K562 (cell line): ENCODE results near the gene CCN5. TPM values are rescaled to one million over a fixed set of nuclear protein-coding genes. Genes with fewer than 3 reads are reported as not detected.
A peak's percentile ranks its signal among the peaks of the same experiment; 100 is the strongest.

Experiments
- ARID3A ChIP-seq: IDR thresholded peaks from 2 replicates; pipeline ENCODE4 v1.6.1; 2012; ENCODE audit warnings: low read depth, low read length, improper control_type of control experiment, borderline replicate concordance
- CREB1 ChIP-seq, 2 experiments: sonication (generic) in 1 of 2; formaldehyde crosslinking in 1 of 2; IDR thresholded peaks; 2 replicates each; pipeline versions ENCODE4 v1.6.1 to v1.8.0; 2012 to 2022; ENCODE audit warnings: inconsistent platforms in 1 of 2, mild to moderate bottlenecking in 1 of 2, missing genetic modification reagents in 1 of 2, moderate library complexity in 1 of 2
- FOXJ3 ChIP-seq: sonication (generic); formaldehyde crosslinking; IDR thresholded peaks from 2 replicates; pipeline ENCODE4 v1.4.0; 2020; ENCODE audit warnings: mild to moderate bottlenecking, missing genetic modification reagents
- MBD2 ChIP-seq: sonication (generic); IDR thresholded peaks from 2 replicates; pipeline ENCODE4 v1.6.1; 2016; ENCODE audit warnings: low read depth, borderline replicate concordance
- NONO ChIP-seq, 2 experiments: fragments of 200-400 bp in 1 of 2; fragments of 450-650 bp in 1 of 2; formaldehyde crosslinking in 1 of 2; IDR thresholded peaks; 2 replicates each; pipeline ENCODE4 v1.6.1; 2017; ENCODE audit warnings: low read depth in 2 of 2, mild to moderate bottlenecking in 2 of 2, moderate library complexity in 2 of 2, low read length in 1 of 2
- NR0B1 ChIP-seq: fragments of 450-650 bp; IDR thresholded peaks from one replicate; pipeline ENCODE4 v1.6.1; 2018; ENCODE audit warnings: mild to moderate bottlenecking, moderate library complexity; ENCODE audit not compliant: partially characterized antibody
- NR4A1 ChIP-seq, 2 experiments: fragments of 250-450 bp in 1 of 2; fragments of 450-650 bp in 1 of 2; sonication (Bioruptor Pico) in 1 of 2; IDR thresholded peaks; 2 replicates each; pipeline versions ENCODE4 v1.4.0 to v1.6.1; 2016 to 2020; ENCODE audit warnings: mild to moderate bottlenecking in 2 of 2, missing compliant biosample characterization in 1 of 2, missing genetic modification characterization in 1 of 2, moderate library complexity in 1 of 2
- POLR3A ChIP-seq: IDR thresholded peaks from 2 replicates; pipeline ENCODE4 v1.6.1; 2011; ENCODE audit warnings: borderline replicate concordance, mild to moderate bottlenecking, moderate library complexity; ENCODE audit not compliant: insufficient read length, insufficient read depth; ENCODE audit errors: extremely low read depth
- PYGO2 ChIP-seq: fragments of 450-650 bp; IDR thresholded peaks from 2 replicates; pipeline ENCODE4 v1.6.1; 2016; ENCODE audit warnings: mild to moderate bottlenecking, missing genetic modification characterization, moderate library complexity, missing compliant biosample characterization
- RBFOX2 ChIP-seq: fragments of 200-400 bp; formaldehyde crosslinking; IDR thresholded peaks from 2 replicates; pipeline ENCODE4 v1.6.1; 2017; ENCODE audit warnings: low read depth, mild to moderate bottlenecking, low read length, moderate library complexity
- RBM17 ChIP-seq: fragments of 200-400 bp; formaldehyde crosslinking; IDR thresholded peaks from 2 replicates; pipeline ENCODE4 v1.6.1; 2017; ENCODE audit warnings: low read depth, mild to moderate bottlenecking, low read length, borderline replicate concordance
- SETDB1 ChIP-seq: IDR thresholded peaks from one replicate; pipeline ENCODE4 v1.6.1; 2012; ENCODE audit warnings: low read length, control low read depth, inconsistent platforms
- SMAD1 ChIP-seq: fragments of 150-350 bp; IDR thresholded peaks from 2 replicates; pipeline ENCODE4 v1.6.1; 2014; ENCODE audit warnings: low read length, low read depth; ENCODE audit not compliant: partially characterized antibody
- SMARCB1 ChIP-seq: IDR thresholded peaks from 2 replicates; pipeline ENCODE4 v1.6.1; 2011; ENCODE audit warnings: improper control_type of control experiment, low read depth; ENCODE audit not compliant: insufficient read length
- STAT5B ChIP-seq: fragments of 250-450 bp; sonication (Bioruptor Pico); IDR thresholded peaks from 2 replicates; pipeline ENCODE4 v1.8.0; 2021; ENCODE audit warnings: mild to moderate bottlenecking, inconsistent platforms
- TOE1 ChIP-seq, 2 experiments: fragments of 450-650 bp in 1 of 2; sonication (generic) in 1 of 2; formaldehyde crosslinking in 1 of 2; IDR thresholded peaks; 2 replicates each; pipeline versions ENCODE4 v1.7.1 to v1.8.0; 2016 to 2022; ENCODE audit warnings: borderline replicate concordance in 2 of 2, mild to moderate bottlenecking in 2 of 2, antibody characterized with exemption in 1 of 2, inconsistent platforms in 1 of 2, low read depth in 1 of 2, missing genetic modification reagents in 1 of 2, moderate library complexity in 1 of 2
- ZBTB7A ChIP-seq: IDR thresholded peaks from 2 replicates; pipeline ENCODE4 v1.6.1; 2011; ENCODE audit warnings: low read depth, mild to moderate bottlenecking, low read length, moderate library complexity, borderline replicate concordance; ENCODE audit not compliant: control insufficient read depth
- ZC3H4 ChIP-seq: sonication (generic); formaldehyde crosslinking; IDR thresholded peaks from 2 replicates; pipeline ENCODE4 v1.9.0; 2021; ENCODE audit warnings: missing genetic modification reagents, borderline replicate concordance
- ZNF124 ChIP-seq: sonication (generic); formaldehyde crosslinking; IDR thresholded peaks from 2 replicates; pipeline ENCODE4 v1.8.1; 2022; ENCODE audit warnings: missing genetic modification reagents
- ZNF274 ChIP-seq: IDR thresholded peaks from 2 replicates; pipeline ENCODE4 v1.6.1; 2011; ENCODE audit warnings: low read depth, mild to moderate bottlenecking, low read length, moderate library complexity, borderline replicate concordance
- ZNF282 ChIP-seq: sonication (generic); formaldehyde crosslinking; IDR thresholded peaks from 2 replicates; pipeline ENCODE4 v1.8.1; 2023; ENCODE audit warnings: missing genetic modification reagents
- ZNF449 ChIP-seq: fragments of 250-450 bp; sonication (Bioruptor Pico); IDR thresholded peaks from 2 replicates; pipeline ENCODE4 v1.8.0; 2022; ENCODE audit warnings: moderate library complexity, mild to moderate bottlenecking, inconsistent platforms
- ZNF589 ChIP-seq: fragments of 200-800 bp; sonication (Bioruptor generic); IDR thresholded peaks from 2 replicates; pipeline ENCODE4 v1.6.1; 2016; ENCODE audit warnings: low read depth, missing genetic modification characterization, missing compliant biosample characterization
- ZNF707 ChIP-seq: fragments of 250-450 bp; sonication (Bioruptor Pico); conservative IDR thresholded peaks from 2 replicates; pipeline ENCODE4 v1.8.0; 2022; ENCODE audit warnings: inconsistent platforms, mild to moderate bottlenecking, moderate library complexity
- polyA plus RNA-seq, 8 experiments: library from polyadenylated mRNA; depleted of rRNA in 4 of 8; stranded (reverse) in 5 of 8; unstranded in 3 of 8; fragments of >200 nt; fragmentation: Nextera tagmentation in 2 of 8; fragmentation: Illumina TruSeq in 1 of 8; extraction: Ambion mirVana in 2 of 8; extraction: Trizol in 1 of 8; gene quantifications; 2 replicates each; pipeline versions ENCODE4 v1.2.1 to v1.2.3, GENCODE V29; 2011 to 2014; ENCODE audit warnings: inconsistent platforms in 1 of 8, missing spikeins in 1 of 8
- total RNA-seq, 7 experiments: library from RNA; depleted of rRNA in 6 of 7; stranded (reverse); fragments of >200 nt in 6 of 7; fragmentation: Illumina TruSeq in 2 of 7; extraction: Trizol in 2 of 7; gene quantifications; 2 replicates each; pipeline versions ENCODE4 v1.2.1 to v1.2.3, GENCODE V29; 2011 to 2021; ENCODE audit warnings: low replicate concordance in 1 of 7

Gene CCN5
- total and polyA plus RNA-seq, 9 of the 15 experiments (the other 6 are each of a cell fraction or from before 2014, with no cell fraction given) = not detected

GRCh38 chr20:44735816-44736169 is 20.6 kb downstream of the CCN5 start (continued):
- no peak for TF ChIP-seq CREB1 (IDR thresholded peaks at IDR 0.05)
- TF ChIP-seq CREB1 (CRISPR knock-in tag; IDR thresholded peaks at IDR 0.05) = no peak
- 0 out of 2 replicates have a peak, but pooled peaks have one; percentile 14 for TF ChIP-seq STAT5B (CRISPR knock-in tag)
- no peak for TF ChIP-seq ZNF589
- no peak for TF ChIP-seq RBFOX2
- TF ChIP-seq ZNF124 = no peak
- no peak for TF ChIP-seq TOE1 (IDR thresholded peaks at IDR 0.05; ENCODE audit: borderline replicate concordance)
- no peak for TF ChIP-seq TOE1 (CRISPR knock-in tag; IDR thresholded peaks at IDR 0.05; ENCODE audit: borderline replicate concordance, low read depth)
- TF ChIP-seq POLR3A = no peak
- TF ChIP-seq ARID3A = no peak
- TF ChIP-seq SMAD1 = no peak
- TF ChIP-seq FOXJ3 (CRISPR knock-in tag) = no peak
- no peak for TF ChIP-seq MBD2
- TF ChIP-seq ZBTB7A = no peak
- TF ChIP-seq ZNF282 (CRISPR knock-in tag) = no peak
- no peak for TF ChIP-seq SETDB1
- TF ChIP-seq RBM17 = no peak
- TF ChIP-seq ZNF274 = no peak
- no peak for TF ChIP-seq NR4A1 (CRISPR knock-in tag; IDR thresholded peaks at IDR 0.05)
- TF ChIP-seq NR4A1 (tag; IDR thresholded peaks at IDR 0.05) = peak; percentile 83; the same call in 1 of the 2 replicates
- TF ChIP-seq NONO (IDR thresholded peaks at IDR 0.05; ENCODE audit: low read depth in 2 of 2, low read length in 1 of 2) = no peak
- 0 out of 2 replicates have a peak, but pooled peaks have one; percentile 52 for TF ChIP-seq PYGO2 (tag)
- TF ChIP-seq NR0B1 = no peak
- TF ChIP-seq ZNF707 (CRISPR knock-in tag) = no peak
- TF ChIP-seq ZC3H4 (CRISPR knock-in tag) = no peak
- no peak for TF ChIP-seq SMARCB1
- 0 out of 2 replicates have a peak, but pooled peaks have one; percentile 45 for TF ChIP-seq ZNF449 (CRISPR knock-in tag)
